ENCODE measurements around the gene TMCO4.
A peak's percentile ranks its signal among the peaks of the same experiment; 100 is the strongest.

TMCO4 gene

DNA sequence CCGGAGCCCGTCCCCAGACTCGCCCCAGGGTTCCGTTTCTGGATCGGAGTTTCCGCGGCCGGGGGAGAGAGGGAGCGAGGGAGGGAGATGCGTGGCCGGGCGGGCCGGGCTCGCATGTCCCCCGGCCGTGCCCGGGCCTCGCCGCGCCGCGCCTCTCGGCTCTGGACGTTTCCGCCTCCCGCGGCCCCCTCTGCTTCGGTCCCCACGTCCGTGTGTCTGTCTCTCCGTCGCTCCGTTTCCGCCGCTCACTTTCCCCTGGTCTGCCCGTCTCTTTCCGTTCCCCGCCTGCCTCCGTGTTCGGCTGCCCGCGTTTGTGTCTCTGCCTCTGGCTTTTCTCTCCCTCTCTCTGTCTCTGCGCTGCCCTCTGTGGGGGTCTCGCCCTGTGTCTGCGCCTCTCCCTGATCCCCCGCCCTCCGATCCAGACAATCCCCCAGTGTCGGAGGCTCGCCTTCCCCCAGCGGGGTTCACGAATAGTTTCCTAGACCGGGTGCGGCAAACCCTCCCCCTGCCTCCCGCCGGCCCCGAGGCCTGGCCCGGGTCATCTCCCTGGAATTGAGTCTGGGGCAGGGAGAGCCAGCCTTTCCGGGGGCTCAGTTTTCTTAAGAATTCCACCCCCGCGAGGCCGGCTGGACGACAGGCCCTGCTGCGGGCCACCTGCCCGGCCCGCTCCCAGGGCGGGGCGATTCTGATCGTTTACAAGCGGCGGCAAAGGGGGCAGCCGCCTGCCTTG is 154.9 kb downstream of the TMCO4 start (continued):
- TF ChIP-seq GLIS2 (tag by site-specific recombination; IDR thresholded peaks at IDR 0.05) (peak; percentile 82), OVOL3 (tag by site-specific recombination; IDR thresholded peaks at IDR 0.05) (no peak), ZBTB20 (tag by site-specific recombination; IDR thresholded peaks at IDR 0.05) (peak; percentile 80), ZBTB48 (tag by site-specific recombination; IDR thresholded peaks at IDR 0.05) (peak; percentile 41; the same call in 1 of the 2 replicates), ZNF830 (tag by site-specific recombination; IDR thresholded peaks at IDR 0.05; ENCODE audit: low read depth) (no peak), ZNF2 (tag by site-specific recombination; IDR thresholded peaks at IDR 0.05) (0 out of 2 replicates have a peak, but pooled peaks have one; percentile 51), ZNF488 (tag by site-specific recombination; IDR thresholded peaks at IDR 0.05) (no peak), ZNF37A (tag by site-specific recombination; IDR thresholded peaks at IDR 0.05) (no peak), PRDM2 (tag by site-specific recombination; IDR thresholded peaks at IDR 0.05; ENCODE audit: borderline replicate concordance) (no peak), GLIS1 (tag by site-specific recombination; IDR thresholded peaks at IDR 0.05) (peak; percentile 59), ZEB2 (tag by site-specific recombination; IDR thresholded peaks at IDR 0.05) (peak; percentile 58), ZNF211 (tag by site-specific recombination; IDR thresholded peaks at IDR 0.05; ENCODE audit: low read depth) (no peak), ZNF76 (tag by site-specific recombination; IDR thresholded peaks at IDR 0.05; ENCODE audit: borderline replicate concordance, low read depth) (peak; percentile 34; the same call in 1 of the 2 replicates), KLF16 (tag by site-specific recombination; IDR thresholded peaks at IDR 0.05) (peak; percentile 64), ZNF114 (tag by site-specific recombination; IDR thresholded peaks at IDR 0.05) (no peak), ZNF600 (tag by site-specific recombination; IDR thresholded peaks at IDR 0.05) (peak; percentile 70), ZNF843 (tag by site-specific recombination; IDR thresholded peaks at IDR 0.05) (0 out of 2 replicates have a peak, but pooled peaks have one; percentile 14), SP2 (tag by site-specific recombination; IDR thresholded peaks at IDR 0.05) (0 out of 2 replicates have a peak, but pooled peaks have one; percentile 22)
- TF ChIP-seq, protein P1, sequence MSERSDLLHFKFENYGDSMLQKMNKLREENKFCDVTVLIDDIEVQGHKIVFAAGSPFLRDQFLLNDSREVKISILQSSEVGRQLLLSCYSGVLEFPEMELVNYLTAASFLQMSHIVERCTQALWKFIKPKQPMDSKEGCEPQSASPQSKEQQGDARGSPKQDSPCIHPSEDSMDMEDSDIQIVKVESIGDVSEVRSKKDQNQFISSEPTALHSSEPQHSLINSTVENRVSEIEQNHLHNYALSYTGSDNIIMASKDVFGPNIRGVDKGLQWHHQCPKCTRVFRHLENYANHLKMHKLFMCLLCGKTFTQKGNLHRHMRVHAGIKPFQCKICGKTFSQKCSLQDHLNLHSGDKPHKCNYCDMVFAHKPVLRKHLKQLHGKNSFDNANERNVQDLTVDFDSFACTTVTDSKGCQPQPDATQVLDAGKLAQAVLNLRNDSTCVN (tag by site-specific recombination; optimal IDR thresholded peaks at IDR 0.05): peak; percentile 83
- TF ChIP-seq, protein P2, sequence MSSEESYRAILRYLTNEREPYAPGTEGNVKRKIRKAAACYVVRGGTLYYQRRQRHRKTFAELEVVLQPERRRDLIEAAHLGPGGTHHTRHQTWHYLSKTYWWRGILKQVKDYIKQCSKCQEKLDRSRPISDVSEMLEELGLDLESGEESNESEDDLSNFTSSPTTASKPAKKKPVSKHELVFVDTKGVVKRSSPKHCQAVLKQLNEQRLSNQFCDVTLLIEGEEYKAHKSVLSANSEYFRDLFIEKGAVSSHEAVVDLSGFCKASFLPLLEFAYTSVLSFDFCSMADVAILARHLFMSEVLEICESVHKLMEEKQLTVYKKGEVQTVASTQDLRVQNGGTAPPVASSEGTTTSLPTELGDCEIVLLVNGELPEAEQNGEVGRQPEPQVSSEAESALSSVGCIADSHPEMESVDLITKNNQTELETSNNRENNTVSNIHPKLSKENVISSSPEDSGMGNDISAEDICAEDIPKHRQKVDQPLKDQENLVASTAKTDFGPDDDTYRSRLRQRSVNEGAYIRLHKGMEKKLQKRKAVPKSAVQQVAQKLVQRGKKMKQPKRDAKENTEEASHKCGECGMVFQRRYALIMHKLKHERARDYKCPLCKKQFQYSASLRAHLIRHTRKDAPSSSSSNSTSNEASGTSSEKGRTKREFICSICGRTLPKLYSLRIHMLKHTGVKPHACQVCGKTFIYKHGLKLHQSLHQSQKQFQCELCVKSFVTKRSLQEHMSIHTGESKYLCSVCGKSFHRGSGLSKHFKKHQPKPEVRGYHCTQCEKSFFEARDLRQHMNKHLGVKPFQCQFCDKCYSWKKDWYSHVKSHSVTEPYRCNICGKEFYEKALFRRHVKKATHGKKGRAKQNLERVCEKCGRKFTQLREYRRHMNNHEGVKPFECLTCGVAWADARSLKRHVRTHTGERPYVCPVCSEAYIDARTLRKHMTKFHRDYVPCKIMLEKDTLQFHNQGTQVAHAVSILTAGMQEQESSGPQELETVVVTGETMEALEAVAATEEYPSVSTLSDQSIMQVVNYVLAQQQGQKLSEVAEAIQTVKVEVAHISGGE (tag by site-specific recombination; conservative IDR thresholded peaks at IDR 0.05; ENCODE audit: low read depth): peak; percentile 96
